HG03039 (cell line): ENCODE results near the gene PPP1R14B.

Source experiments
- ATAC-seq: cut with Tn5 transposase; IDR thresholded peaks from one replicate; pipeline ENCODE4 v1.9.1; 2021; ENCODE audit warnings: mild to moderate bottlenecking, moderate library complexity; ENCODE audit not compliant: unreplicated experiment

Gene PPP1R14B

GRCh38 chr11:64246871-64247728, at the start of gene PPP1R14B:
PPP1R14B (minus strand) TSS chr11:64246943; CDS start chr11:64246673, 270 bp downstream.
- ATAC-seq = no peak

- no peak for ATAC-seq
Observed at GRCh38 chr11:64296236-64296635, 49.5 kb upstream of the PPP1R14B start.

GRCh38 chr11:64295760-64296159, 49.0 kb upstream of the PPP1R14B start:
- ATAC-seq = no peak

- no peak for ATAC-seq
Observed at GRCh38 chr11:64294774-64295173, 48.0 kb upstream of the PPP1R14B start.

GRCh38 chr11:64292460-64293254, 45.9 kb upstream of the PPP1R14B start:
- no peak for ATAC-seq

GRCh38 chr11:64291752-64292459, 45.2 kb upstream of the PPP1R14B start:
- no peak for ATAC-seq

- no peak for ATAC-seq
Observed at GRCh38 chr11:64291262-64291751, 44.6 kb upstream of the PPP1R14B start, which contains the start of gene KCNK4. KCNK4 (plus strand) TSS chr11:64291302; CDS start chr11:64293019, 1,717 bp downstream.

- no peak for ATAC-seq
Observed at GRCh38 chr11:64290352-64291261, 43.9 kb upstream of the PPP1R14B start.

GRCh38 chr11:64289002-64289564, 42.3 kb upstream of the PPP1R14B start:
- no peak for ATAC-seq

- no peak for ATAC-seq
Observed at GRCh38 chr11:64288353-64288750, 41.6 kb upstream of the PPP1R14B start.

GRCh38 chr11:64287676-64288352, 41.1 kb upstream of the PPP1R14B start:
- ATAC-seq = no peak

- ATAC-seq = no peak
Observed at GRCh38 chr11:64286801-64287159, 40.0 kb upstream of the PPP1R14B start.

GRCh38 chr11:64285885-64286800, 39.4 kb upstream of the PPP1R14B start:
- ATAC-seq = no peak

- ATAC-seq = peak; percentile 46
Observed at GRCh38 chr11:64284962-64285884, 38.5 kb upstream of the PPP1R14B start, which contains the start of gene GPR137. GPR137 (plus strand) TSS chr11:64285848; CDS start chr11:64286525, 677 bp downstream.

GRCh38 chr11:64284048-64284961, 37.6 kb upstream of the PPP1R14B start, which contains the start of gene BAD:
BAD (minus strand) TSS chr11:64284665; CDS start chr11:64284368, 297 bp downstream.
- ATAC-seq = peak; percentile 55

- ATAC-seq = no peak
Observed at GRCh38 chr11:64283092-64283491, 36.3 kb upstream of the PPP1R14B start.
